SK-N-SH (cell line): Measurements from ENCODE around the gene AATF.

Source experiments
- FOXM1 ChIP-seq: IDR thresholded peaks from 2 replicates; pipeline ENCODE4 v1.4.0; 2012; ENCODE audit warnings: low read depth, mild to moderate bottlenecking
- SMC3 ChIP-seq: IDR thresholded peaks from 2 replicates; pipeline ENCODE4 v1.6.1; 2012; ENCODE audit warnings: low read depth, low read length, improper control_type of control experiment
- TF ChIP-seq, protein P1 (sequence below): IDR thresholded peaks from 2 replicates; pipeline ENCODE4 v1.4.0; 2012; ENCODE audit warnings: low read depth, borderline replicate concordance

GRCh38 chr17:37065486-37066321, 117.0 kb downstream of the AATF start:
- TF ChIP-seq SMC3 (no peak), FOXM1 (no peak)
- TF ChIP-seq, protein P1, sequence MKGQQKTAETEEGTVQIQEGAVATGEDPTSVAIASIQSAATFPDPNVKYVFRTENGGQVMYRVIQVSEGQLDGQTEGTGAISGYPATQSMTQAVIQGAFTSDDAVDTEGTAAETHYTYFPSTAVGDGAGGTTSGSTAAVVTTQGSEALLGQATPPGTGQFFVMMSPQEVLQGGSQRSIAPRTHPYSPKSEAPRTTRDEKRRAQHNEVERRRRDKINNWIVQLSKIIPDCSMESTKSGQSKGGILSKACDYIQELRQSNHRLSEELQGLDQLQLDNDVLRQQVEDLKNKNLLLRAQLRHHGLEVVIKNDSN: no peak
